Loucy (cell line): ENCODE measurements around the gene PPIL6.

Experiments
- H2AFZ ChIP-seq: fragments of 200-600 bp; sonication (generic); 2 replicates; pipeline ENCODE4 v1.6.0; 2016; ENCODE audit warnings: antibody characterized with exemption, mild to moderate bottlenecking, low read length, moderate library complexity
- H3F3A ChIP-seq: fragments of 200-600 bp; 2 replicates; pipeline ENCODE4 v1.6.0; 2016; ENCODE audit warnings: antibody characterized with exemption, low read depth, mild to moderate bottlenecking
- H3K27me3 ChIP-seq: fragments of 200-600 bp; sonication (generic); 2 replicates; pipeline ENCODE4 v1.6.1; 2014; ENCODE audit warnings: low read length, mild to moderate bottlenecking; ENCODE audit not compliant: insufficient read depth, poor library complexity, severe bottlenecking
- H3K36me3 ChIP-seq: fragments of 200-600 bp; sonication (generic); 2 replicates; pipeline ENCODE4 v1.6.1; 2016; ENCODE audit warnings: low read length; ENCODE audit not compliant: insufficient read depth
- H3K4me1 ChIP-seq: fragments of 200-600 bp; sonication (generic); 2 replicates; pipeline ENCODE4 v1.5.1; 2014; ENCODE audit warnings: low read length, mild to moderate bottlenecking; ENCODE audit not compliant: insufficient read depth, poor library complexity, severe bottlenecking
- H3K4me2 ChIP-seq: fragments of 200-600 bp; sonication (generic); 2 replicates; pipeline ENCODE4 v1.6.0; 2014; ENCODE audit warnings: antibody characterized with exemption, low read length, low read depth, mild to moderate bottlenecking; ENCODE audit not compliant: poor library complexity, severe bottlenecking
- H3K4me3 ChIP-seq: fragments of 200-600 bp; sonication (generic); 2 replicates; pipeline ENCODE4 v1.5.1; 2014; ENCODE audit warnings: low read length, mild to moderate bottlenecking, mixed read lengths; ENCODE audit not compliant: poor library complexity, severe bottlenecking
- H3K79me2 ChIP-seq: fragments of 200-600 bp; sonication (generic); 2 replicates; pipeline ENCODE4 v1.6.1; 2014; ENCODE audit warnings: low read length; ENCODE audit not compliant: insufficient read depth
- H3K9ac ChIP-seq: fragments of 200-600 bp; sonication (generic); 2 replicates; pipeline ENCODE4 v1.6.0; 2014; ENCODE audit warnings: mild to moderate bottlenecking, low read depth, low read length, moderate library complexity; ENCODE audit not compliant: poor library complexity, severe bottlenecking
- H3K9me2 ChIP-seq: fragments of 200-600 bp; sonication (generic); replicated peaks from 2 replicates; pipeline ENCODE4 v1.6.1; 2016; ENCODE audit warnings: low read depth, low read length, mixed read lengths
- H3K9me3 ChIP-seq: fragments of 200-600 bp; sonication (generic); 2 replicates; pipeline ENCODE4 v1.6.1; 2014; ENCODE audit warnings: mild to moderate bottlenecking, antibody characterized with exemption, low read length, low read depth; ENCODE audit not compliant: insufficient read depth
- H4K20me1 ChIP-seq: fragments of 200-600 bp; sonication (generic); 2 replicates; pipeline ENCODE4 v1.6.0; 2014; ENCODE audit warnings: antibody characterized with exemption, low read length, mild to moderate bottlenecking; ENCODE audit not compliant: insufficient read depth, poor library complexity, severe bottlenecking
- EZH2phosphoT487 ChIP-seq: fragments of 200-600 bp; IDR thresholded peaks from 2 replicates; pipeline ENCODE4 v1.6.1; 2018; ENCODE audit warnings: antibody characterized with exemption, mild to moderate bottlenecking, moderate library complexity, borderline replicate concordance
- TF ChIP-seq, protein P1 (sequence below): fragments of 200-600 bp; sonication (generic); conservative IDR thresholded peaks from 2 replicates; pipeline ENCODE4 v1.5.1; 2014; ENCODE audit warnings: mild to moderate bottlenecking, antibody characterized with exemption, low read length

PPIL6 gene

DNA sequence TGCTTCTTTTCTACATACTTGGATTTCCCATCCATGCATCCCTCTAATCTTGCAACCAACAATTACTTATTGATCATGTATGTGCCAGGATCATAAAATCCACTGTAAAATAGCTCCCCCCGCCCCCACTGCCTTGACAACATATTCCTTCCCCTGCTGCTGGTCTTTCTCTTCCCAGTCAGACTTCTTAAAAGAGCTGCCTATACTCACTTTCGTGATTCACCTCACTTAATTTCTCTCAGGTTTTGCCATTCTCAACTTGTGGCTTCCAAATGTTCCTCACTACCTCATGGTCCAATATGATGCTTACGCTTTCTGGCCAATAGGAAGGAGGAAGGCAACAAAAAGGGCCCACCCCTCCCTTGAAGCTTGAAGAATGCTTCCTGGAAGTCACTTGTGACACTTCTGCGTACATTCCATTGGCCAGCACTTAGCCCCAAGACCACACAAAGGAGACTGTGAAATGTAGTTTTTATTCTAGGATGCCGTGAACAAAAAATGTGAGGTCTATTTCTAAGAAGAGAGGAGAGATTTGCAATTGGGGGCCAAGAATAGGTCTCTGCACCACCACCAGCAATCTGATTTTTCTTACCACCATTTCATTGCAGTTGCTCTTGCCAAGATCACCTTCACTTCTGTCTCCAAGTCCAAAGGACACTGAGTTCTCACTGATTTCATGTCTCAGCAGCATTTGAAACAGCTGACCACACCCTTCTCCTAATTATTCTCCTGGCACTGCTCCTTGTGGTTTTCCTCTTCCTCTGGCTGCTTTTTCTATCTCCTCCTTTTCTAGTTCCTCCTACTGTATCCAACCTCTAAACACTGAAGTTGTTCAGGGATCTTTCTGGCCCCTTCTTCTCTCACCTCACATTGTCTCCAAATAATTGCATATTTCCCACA, 88.9 kb downstream of the PPIL6 start:
- H3K9me3 ChIP-seq: no peaks in the 10 kb centered on the region
- H3K4me2 ChIP-seq: no peak overlapping the region
- H3K4me1 ChIP-seq: peaks cover 21% of the 10 kb centered on the region
- H3K9me2 ChIP-seq: no peaks in the 10 kb centered on the region
- peaks cover 3% of the 10 kb centered on the region; the same call in 1 of the 2 replicates for H3K36me3 ChIP-seq
- TF ChIP-seq EZH2phosphoT487: no peak
- TF ChIP-seq, protein P1, sequence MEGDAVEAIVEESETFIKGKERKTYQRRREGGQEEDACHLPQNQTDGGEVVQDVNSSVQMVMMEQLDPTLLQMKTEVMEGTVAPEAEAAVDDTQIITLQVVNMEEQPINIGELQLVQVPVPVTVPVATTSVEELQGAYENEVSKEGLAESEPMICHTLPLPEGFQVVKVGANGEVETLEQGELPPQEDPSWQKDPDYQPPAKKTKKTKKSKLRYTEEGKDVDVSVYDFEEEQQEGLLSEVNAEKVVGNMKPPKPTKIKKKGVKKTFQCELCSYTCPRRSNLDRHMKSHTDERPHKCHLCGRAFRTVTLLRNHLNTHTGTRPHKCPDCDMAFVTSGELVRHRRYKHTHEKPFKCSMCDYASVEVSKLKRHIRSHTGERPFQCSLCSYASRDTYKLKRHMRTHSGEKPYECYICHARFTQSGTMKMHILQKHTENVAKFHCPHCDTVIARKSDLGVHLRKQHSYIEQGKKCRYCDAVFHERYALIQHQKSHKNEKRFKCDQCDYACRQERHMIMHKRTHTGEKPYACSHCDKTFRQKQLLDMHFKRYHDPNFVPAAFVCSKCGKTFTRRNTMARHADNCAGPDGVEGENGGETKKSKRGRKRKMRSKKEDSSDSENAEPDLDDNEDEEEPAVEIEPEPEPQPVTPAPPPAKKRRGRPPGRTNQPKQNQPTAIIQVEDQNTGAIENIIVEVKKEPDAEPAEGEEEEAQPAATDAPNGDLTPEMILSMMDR: no peak
- no peaks in the 10 kb centered on the region for H4K20me1 ChIP-seq
- H3F3A ChIP-seq: no peaks in the 10 kb centered on the region
- no peaks in the 10 kb centered on the region for H3K27me3 ChIP-seq
- H3K79me2 ChIP-seq: no peaks in the 10 kb centered on the region
- H2AFZ ChIP-seq: no peak overlapping the region
- H3K4me3 ChIP-seq: no peak overlapping the region
- no peak overlapping the region for H3K9ac ChIP-seq

DNA sequence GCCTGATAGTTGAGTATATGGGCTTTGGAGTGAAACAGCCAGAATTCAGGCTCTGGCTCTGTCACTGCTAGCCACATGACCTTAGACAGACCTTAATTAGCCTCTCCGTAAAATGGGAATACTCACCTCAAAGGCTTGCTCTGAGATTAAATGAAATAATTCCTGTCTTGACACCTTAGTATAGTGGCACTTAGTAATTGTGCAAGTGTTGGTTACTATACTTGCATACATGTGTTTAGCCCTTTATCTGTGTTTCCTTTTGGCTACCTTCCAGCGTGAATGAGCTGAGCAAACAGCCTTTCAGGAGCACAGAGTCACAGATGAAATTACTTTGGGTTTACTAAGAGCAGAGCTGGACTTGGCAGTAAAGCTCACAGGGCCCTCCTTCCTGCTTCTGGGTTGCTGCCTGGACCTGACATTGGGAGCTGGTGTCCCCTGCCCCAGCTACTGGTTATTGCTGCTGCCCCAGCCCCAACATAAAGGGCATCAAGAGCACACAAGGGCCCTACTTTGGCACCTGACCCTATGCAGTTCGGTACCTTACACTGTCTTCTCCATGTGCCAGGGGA, 90.9 kb downstream of the PPIL6 start:
- Histone ChIP-seq H3K27me3 (no peaks in the 10 kb centered on the region), H3K4me2 (peak overlapping the region; percentile 3), H2AFZ (no peak overlapping the region), H3K9me3 (no peaks in the 10 kb centered on the region), H3K36me3 (no peaks in the 10 kb centered on the region), H3K4me3 (no peak overlapping the region), H4K20me1 (no peaks in the 10 kb centered on the region), H3K9me2 (no peaks in the 10 kb centered on the region), H3K79me2 (no peaks in the 10 kb centered on the region), H3K4me1 (peaks cover 21% of the 10 kb centered on the region), H3K9ac (no peak overlapping the region), H3F3A (no peaks in the 10 kb centered on the region)
- no peak for TF ChIP-seq EZH2phosphoT487
- TF ChIP-seq, protein P1: no peak

DNA sequence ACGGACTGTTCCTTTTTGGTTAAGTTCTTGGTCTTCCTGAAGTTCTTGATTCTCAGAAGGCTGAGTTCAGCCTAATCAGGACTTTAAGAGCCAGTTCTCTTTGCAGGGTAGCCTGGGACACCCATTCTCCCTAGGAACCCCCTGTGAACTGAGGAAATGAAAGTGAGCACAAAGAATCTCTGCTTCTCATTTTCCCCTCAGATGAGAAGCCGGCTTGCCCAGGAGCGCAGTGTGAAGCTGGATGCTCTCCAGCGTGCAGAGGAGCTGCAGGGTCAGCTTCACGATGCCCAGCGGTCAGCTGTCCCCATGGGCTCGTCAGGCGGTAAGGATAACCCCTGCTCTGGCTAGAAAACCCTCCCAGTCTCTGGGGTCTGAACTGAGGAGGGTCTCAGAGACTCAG, 92.2 kb downstream of the PPIL6 start:
- H3K9me3 ChIP-seq: no peaks in the 10 kb centered on the region
- H3K36me3 ChIP-seq: no peaks in the 10 kb centered on the region
- H3K9me2 ChIP-seq: no peaks in the 10 kb centered on the region
- no peaks in the 10 kb centered on the region for H3F3A ChIP-seq
- TF ChIP-seq EZH2phosphoT487: no peak
- TF ChIP-seq, protein P1: no peak
- no peak overlapping the region for H2AFZ ChIP-seq
- peaks cover 21% of the 10 kb centered on the region for H3K4me1 ChIP-seq
- H3K9ac ChIP-seq: no peak overlapping the region
- no peaks in the 10 kb centered on the region for H3K27me3 ChIP-seq
- H3K4me3 ChIP-seq: no peak overlapping the region
- no peaks in the 10 kb centered on the region for H4K20me1 ChIP-seq
- no peak overlapping the region for H3K4me2 ChIP-seq
- no peaks in the 10 kb centered on the region for H3K79me2 ChIP-seq
